ENCODE results near the gene NAALADL1.

DNA sequence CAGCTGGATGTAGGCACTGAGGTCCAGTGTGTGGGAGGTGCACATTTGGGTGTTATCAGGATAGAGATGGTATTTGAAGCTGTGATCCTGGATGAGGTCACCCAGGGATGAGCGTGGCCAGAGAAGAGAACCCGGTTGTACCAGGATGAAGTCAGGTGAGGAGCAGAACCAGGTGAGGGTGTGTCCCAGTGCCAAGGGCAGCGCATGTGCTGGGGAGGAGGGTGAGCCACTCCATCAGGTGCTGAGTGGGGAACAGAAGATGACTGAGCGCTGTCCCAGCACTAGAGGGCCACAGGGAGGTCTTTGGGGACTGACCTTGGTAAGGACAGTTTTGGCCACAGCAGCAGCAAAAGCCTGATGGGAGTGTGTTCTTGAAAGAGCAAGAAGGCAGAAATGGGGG is 41.6 kb downstream of the NAALADL1 start:
- TF ChIP-seq, protein P1, sequence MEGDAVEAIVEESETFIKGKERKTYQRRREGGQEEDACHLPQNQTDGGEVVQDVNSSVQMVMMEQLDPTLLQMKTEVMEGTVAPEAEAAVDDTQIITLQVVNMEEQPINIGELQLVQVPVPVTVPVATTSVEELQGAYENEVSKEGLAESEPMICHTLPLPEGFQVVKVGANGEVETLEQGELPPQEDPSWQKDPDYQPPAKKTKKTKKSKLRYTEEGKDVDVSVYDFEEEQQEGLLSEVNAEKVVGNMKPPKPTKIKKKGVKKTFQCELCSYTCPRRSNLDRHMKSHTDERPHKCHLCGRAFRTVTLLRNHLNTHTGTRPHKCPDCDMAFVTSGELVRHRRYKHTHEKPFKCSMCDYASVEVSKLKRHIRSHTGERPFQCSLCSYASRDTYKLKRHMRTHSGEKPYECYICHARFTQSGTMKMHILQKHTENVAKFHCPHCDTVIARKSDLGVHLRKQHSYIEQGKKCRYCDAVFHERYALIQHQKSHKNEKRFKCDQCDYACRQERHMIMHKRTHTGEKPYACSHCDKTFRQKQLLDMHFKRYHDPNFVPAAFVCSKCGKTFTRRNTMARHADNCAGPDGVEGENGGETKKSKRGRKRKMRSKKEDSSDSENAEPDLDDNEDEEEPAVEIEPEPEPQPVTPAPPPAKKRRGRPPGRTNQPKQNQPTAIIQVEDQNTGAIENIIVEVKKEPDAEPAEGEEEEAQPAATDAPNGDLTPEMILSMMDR (IDR thresholded peaks at IDR 0.05), result no peak
- TF ChIP-seq EP300 (IDR thresholded peaks at IDR 0.05) (no peak), POLR2A (IDR thresholded peaks at IDR 0.05) (no peak)
